Epidermal melanocyte (primary cell): ENCODE measurements around the gene IFNL2.
"Not testable (repeated sequence)": the region's sequence is repeated elsewhere in the genome, so short reads cannot be mapped to it uniquely, and the experiment has no call there.

Experiments
- DNase-seq: peaks from one replicate; pipeline ENCODE4 v3.0.0; 2011; ENCODE audit warnings: low spot score; ENCODE audit not compliant: insufficient read length

Gene IFNL2

DNA sequence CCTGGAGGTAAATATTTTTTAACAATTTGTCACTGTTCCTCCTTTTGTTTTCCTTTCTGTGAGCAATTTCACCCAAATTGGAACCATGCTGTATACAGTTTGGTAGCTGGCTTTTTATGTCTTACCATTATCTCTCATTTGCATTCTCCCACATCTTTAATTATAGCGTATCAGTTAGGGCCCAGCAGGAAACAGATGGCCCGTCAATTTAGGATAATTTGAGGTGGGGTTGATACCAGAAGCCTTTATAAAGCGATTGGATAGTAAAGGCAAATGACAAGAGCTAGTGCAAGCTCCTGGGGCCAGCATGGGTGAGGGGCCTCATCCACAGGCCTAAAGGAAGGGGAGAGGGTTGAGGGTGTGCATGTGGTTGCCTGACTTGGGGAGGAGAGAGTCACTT is 15.7 kb upstream of the IFNL2 start:
- no peak for DNase-seq

DNA sequence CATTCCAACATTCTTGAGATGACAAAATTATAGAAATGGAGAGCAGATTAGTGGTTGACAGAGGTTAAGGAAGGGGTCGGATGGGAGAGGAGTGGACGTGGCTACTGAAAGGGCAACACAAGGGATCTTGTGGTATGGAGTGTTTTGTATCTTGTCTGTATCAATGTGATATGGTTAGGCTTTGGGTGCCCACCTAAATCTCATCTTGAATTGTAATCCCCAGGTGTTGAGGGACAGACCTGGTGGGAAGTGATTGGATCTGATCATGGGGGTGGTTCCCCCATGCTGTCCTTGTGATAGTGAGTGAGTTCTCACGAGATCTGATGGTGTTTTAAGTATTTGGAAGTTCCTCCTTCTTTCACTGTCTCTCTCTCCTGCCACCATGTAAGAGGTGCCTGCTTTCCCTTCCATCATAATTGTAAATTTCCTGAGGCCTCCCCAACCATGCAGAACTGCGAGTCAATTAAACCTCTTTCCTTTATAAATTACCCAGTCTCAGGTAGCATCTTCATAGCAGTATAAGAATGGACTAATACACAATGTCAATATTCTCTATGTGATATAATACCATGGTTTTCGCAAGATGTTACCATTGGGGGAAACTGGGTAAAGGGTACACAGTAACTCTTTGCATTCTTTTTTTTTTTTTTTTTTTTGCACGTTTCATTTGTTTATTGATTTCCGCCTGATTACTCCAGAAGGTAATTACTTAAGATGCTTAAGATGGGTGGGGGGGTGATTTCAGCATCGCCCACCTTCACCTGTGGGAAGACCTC is 14.6 kb upstream of the IFNL2 start:
- no peak for DNase-seq

DNA sequence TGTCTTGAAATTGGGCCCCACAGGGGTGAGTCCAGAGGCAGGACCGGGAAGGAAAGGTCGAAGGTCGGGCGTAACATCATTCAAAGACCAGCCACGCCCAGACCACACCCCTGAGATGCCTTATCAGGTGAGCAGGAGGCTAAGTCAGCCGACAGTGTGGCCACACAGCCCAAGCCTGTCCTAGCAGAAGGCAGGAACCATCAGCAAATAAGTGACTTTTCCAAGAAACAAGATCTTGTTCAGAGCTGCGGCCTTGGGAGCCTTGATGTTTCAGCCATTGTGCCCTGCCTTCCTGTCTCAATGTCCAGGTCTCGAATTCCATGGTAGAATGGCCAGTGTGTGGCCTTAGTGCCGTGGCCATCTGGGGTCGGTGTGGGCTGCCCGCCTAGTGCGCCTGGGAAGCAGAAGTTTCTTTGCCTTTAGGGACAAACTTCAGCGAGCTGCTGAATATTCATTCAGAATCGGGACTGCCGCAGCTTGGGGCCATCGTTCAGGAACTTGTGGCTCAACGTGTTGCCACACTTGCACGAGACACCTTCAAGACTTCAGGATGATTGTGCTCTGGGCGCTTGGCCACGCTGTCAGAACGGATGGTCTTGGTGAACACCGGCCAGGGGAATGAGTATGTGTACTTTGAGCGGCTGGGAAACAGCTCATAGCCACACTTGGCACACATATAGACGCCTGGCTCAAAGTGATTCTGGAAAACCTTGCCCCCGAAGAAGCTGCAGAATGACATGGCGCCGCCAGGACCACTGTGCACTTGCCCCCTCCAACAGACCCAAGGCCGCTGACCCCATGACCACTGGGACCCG is 13.5 kb upstream of the IFNL2 start:
- DNase-seq, result no peak

DNA sequence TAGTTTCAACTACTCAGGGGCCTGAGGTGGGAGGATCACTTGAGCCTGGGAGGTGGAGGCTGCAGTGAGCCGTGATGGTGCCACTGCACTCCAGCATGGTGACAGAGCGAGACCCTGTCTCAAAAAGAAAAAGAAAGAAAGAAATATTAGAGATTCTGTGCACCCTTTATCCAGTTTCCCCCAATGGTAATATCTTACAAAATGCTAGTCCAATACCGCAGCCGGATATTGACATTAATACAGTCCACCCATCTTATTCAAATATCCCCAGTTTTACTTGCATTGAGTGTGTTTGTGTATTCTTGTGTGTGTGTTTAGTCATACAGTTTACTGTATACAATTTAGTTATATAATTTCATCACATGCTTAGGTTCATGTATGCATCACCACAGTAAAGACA is 11.0 kb upstream of the IFNL2 start:
- DNase-seq, result no peak

DNA sequence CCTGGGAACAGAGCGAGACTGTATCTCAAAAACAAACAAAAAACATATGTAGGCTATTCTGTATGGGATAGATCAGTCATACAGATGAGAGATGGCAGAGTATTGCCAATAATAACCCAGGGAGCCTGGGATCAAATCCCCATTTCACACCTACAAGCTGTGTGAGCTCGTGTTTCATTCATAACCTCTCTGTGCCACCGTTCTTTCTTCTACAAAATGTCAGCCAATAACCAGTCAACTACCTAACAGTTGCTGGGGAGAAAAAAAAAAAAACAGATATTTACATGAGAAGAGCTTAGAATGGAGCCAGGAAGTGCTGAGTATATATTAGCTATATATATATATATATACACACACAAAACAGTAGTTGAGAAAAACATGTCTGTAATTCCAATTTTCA is 6.5 kb upstream of the IFNL2 start:
- DNase-seq, result no peak

DNA sequence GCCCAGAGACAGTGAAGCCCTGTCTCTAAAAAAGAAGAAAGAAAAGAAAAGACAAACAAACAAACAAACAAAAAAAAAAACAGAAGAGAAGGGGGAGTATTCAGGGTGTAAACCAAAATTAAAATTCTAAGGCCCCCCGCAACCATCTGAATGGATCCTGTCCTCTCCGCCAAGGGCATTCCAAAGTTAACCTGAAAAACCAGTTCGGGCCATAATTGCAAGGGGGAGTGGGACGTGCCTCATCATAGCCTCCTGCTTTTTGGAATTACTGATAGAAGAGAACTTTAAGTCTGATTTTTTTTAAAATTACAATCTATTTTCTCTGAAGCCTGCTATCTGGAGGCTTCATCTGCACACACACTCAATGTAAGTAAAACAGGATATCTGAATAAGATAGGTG is 5.7 kb upstream of the IFNL2 start:
- no peak for DNase-seq

DNA sequence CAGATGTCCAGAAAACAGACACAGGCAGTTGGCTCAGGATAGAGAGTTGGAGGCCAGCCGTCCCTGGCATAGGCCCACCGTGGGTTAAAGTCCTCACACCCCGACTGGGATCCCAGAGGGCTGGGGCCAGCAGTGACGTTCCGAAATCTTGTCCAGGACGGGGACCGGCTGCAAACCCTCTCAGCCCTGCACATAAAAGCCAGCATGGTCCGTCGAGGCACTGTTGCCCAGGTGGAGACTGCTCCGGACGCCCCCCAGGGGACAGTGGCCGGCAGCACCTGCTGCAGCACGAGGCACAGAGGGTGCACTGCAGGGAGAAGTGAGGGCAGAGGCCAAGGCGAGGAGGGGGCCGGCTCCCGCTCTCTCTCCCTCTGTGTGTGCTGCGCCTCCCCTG is 4.3 kb upstream of the IFNL2 start:
- DNase-seq, result no peak

DNA sequence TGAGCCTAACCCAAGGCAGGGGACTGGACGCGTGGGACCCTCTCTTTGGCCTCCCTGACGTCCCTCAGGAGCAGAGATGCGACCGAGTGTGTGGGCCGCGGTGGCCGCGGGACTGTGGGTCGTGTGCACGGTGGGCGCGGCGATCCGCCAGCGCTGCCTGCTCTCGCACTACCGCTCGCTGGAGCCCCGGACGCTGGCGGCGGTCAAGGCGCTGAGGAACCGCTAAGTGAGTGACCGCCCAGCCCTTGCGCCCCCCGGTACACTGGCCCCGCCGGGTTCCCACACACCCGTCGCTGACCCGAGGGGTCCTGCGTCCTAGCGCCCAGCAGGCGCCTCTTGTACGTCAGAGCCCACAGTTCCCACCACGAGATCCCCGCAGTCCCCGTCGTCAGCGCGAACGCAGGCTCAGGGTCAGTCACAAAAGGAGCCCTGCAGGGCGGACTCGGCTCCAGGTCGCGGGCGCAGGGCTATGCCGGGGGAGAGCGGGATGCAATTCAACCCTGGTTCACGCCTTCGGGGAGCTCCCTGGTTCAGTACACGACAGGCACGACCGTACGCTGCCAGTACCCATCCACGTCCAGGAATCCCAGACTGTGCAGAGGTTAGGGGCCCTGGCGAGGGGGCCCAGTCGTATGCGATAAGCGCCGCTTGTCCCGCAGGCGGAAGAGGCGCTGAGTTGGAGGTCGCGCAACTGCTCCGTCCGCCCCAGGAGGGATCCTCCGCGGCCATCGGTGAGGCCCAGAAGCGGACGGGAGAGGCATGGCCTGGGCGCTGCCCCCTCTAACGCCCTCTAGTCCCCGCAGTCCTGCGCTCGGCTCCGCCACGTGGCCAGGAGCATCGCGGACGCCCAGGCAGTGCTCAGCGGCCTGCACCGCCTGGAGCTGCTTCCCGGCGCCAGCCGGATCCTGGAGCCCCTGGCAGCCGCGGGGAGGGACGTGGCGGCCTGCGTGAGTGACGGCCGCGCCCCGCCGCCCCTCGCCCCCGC is 3.6 kb upstream of the IFNL2 start:
- no peak for DNase-seq

DNA sequence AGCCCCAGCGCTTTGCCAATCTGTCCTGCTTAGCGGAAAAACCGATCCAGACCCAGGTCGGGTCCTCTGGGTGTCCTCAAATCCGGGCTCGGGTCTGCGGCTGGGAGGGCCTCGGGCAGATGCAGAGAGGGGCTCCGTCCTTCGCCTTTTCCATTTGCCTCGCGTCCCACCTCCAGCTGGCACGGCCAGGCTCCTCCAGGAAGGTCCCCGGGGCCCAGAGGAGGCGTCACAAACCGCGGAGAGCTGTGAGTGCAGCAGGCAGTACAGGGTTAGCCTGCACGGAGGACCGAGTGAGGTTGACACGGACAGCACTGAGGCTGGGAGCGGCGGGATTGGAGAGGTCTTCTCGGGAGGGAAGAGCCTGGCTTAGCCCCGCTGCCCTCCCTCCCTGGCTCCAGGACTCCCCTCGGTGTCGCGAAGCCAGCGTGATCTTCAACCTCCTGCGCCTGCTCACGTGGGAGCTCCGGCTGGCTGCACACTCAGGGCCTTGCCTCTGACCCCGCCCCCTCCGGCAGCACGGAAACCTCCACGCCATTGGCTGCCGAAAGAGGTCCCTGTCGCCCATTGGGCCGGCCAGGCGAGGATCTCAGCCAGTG is 2.8 kb upstream of the IFNL2 start:
- DNase-seq, result no peak

DNA sequence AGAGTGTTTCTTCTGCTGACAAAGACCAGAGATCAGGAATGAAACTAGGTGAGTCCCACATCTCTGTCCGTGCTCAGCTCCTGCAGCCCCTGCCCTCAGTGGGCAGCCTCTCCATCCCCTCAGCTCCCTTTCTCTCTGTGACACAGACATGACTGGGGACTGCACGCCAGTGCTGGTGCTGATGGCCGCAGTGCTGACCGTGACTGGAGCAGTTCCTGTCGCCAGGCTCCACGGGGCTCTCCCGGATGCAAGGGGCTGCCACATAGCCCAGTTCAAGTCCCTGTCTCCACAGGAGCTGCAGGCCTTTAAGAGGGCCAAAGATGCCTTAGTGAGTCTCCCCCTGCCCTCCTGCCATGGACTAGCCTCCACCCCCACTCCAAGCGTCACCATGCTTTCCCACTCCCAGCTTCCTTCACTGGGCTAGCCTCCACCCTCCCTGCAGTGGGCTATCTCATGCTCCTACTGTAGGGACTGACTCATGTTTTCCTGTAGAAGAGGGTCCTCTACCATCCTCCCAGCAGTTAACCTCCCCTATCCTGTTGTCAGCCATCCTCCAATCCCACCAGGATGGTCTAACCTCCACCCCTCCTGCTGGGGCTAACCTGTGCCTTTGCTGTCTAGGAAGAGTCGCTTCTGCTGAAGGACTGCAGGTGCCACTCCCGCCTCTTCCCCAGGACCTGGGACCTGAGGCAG is 481 bp downstream of the IFNL2 start:
- not testable (repeated sequence) for DNase-seq

DNA sequence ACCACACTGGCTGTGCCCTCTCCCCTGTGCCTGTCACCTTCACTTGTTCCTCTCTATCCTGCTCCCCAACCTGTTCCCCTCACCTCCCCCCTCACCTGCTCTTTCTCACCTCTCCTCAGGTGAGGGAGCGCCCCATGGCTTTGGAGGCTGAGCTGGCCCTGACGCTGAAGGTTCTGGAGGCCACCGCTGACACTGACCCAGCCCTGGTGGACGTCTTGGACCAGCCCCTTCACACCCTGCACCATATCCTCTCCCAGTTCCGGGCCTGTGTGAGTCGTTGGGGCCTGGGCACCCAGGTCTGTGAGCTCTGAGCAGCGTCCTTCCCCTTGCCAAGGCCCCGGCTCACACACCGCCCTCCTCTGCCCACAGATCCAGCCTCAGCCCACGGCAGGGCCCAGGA is 1.2 kb downstream of the IFNL2 start:
- DNase-seq, result not testable (repeated sequence)

DNA sequence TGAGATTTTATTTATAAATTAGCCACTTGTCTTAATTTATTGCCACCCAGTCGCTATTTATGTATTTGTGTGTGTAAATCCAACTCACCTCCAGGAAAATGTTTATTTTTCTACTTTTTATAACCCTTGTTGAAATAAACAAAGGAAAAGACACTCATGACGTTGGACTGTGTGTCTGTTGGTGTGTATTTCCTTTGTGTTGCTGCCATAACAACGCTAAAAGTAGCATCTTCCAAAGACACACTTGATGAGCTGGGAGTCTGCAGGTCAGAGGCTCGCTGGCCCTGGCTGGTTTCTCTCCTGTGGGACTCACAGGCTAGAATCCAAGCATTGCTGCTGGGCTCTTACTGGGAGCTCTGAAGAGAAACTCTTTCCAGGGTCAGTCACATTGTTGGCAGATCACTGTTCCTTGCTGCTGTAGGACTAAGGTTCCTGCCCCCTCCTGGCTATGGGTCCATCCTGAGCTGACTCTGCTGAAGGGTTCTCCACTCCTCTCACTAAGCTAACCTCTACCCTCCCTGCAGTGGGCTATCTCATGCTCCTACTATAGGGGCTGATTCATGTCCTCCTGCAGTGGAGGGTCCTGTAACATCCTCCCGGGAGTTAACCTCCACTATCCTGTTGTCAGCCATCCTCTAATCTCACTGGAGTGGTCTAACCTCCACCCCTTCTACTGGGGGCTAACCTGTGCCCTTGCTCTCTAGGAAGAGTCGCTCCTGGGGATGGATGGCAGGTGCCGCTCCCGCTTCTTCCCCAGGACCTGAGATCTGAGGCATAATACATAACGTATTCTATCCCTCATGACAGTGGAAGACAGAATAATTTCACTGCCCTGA is 2.1 kb downstream of the IFNL2 start:
- no peak for DNase-seq

DNA sequence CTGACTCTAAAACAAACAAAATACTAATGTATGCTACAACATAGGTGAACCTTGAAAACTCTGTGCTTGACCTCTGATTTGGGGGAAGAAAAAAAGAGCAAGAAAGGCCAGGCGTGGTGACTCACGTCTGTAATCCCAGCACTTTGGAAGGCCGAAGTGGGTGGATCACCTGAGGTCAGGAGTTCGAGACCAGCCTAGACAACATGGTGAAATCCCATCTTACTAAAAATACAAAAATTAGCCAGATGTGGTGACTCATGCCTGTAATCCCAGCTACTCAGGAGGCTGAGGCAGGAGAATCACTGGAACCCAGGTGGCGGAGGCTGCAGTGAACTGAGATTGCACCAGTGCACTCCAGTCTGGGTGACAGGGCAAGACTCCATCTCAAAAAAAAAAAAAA is 5.7 kb downstream of the IFNL2 start:
- DNase-seq, result not testable (repeated sequence)

DNA sequence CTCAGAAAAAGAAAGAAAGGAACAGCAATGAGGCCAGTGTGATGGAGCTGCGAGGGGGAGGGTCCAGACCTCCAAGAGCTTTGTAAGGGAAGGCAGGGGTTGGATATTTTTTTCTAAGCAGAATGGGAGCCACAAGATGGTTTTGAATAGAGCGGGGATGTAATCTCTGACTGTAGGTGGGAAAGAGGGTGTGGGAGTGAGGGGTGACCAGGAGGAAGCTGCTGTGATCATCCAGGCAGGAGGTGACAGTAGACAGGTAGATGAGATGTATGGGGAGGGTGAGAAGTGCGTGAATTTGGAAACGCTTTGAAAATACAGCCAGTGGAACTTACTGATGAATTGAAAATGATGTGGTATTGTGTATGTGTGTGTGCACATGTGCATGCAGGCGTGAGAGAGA is 7.4 kb downstream of the IFNL2 start:
- no peak for DNase-seq

DNA sequence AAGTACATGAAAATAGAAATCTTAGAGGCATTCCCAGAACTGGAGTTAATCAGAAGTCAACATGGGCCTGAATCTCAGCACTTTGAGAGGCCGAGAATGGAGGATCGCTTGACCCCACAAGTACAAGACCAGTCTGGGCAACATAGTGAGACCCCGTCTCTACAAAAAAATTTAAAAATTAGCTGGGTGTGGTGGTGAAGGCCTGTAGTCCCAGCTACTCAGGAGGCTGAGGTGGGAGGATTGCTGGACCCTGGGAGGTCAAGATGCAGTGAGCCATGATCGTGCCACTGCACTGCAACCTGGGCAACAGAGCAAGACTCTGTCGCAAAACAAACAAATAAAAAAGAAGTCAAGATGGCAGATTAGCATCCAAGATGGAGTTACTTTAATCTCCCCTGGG is 8.5 kb downstream of the IFNL2 start:
- DNase-seq, result no peak

DNA sequence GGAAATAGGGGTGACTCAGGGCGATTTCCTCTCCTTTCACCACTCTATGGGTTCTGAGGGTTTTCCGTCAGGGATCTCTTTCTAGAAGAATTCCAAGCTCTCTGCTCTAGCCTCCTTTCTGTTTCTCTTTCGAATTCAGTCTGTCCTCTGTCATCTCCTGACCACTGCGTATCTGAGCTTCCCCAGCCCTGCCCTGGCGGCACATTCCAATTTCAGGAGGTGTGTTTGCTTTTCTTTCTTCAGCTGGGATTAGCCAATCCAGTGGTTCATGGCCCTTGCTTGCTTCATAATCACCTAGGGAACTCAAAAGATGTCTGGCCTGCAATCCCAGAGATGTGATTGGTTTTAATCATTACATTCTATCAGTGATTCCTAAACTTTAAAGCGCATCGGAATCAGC is 9.4 kb downstream of the IFNL2 start:
- no peak for DNase-seq

DNA sequence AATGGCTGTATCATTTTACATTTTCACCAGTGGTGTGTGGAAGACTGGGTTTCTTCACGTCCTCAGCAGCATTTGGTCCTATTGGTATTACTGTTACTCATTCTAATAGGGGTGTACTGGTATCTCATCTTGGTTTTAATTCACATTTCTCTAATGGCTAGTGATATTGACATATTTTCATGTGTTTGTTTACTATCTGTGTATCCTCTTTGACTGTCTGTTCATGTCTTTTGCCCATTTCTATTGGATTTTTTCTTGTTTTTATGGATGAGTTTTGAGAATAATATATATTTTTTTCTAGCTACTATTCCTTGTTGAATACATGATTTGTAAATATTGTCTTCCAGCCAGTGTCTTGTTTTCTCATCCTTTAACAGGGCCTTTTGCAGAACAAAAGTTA is 13.8 kb downstream of the IFNL2 start:
- no peak for DNase-seq

DNA sequence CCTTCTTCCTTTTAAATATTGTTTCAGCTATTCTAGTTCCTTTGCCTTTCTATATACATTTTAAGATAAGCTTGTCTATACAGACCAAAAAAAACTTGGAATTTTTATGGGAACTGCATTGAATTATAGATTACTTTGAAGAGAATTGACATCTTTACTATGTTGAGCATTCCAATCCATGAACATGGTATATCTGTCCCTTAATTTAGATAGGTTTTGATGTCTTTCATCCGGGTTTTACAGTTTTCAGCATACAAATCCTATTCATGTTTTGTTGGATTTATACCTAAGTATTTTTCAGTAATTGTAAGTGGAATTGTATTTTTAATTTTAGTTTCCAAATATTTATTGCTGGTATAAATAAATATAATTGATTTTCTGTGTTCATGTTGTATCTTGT is 15.8 kb downstream of the IFNL2 start:
- no peak for DNase-seq

DNA sequence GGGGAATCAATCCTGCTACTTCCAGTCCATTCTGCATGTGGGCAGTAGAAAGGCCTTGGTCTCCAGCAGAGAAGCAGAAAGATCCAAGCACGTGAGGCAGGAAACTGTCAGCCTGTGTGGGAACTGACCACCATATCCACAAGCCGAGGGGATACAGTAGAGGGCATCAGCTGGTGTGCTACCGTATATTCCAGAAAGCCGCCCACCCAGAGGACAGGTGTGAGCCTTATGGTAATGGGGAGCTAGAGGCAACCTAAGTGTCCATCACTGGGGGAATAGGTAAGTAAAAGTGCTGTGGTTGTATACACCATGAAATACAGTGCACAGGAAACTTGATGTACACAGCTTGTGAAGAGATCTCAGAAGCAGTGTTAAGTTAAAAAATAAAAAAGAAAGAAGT is 25.2 kb downstream of the IFNL2 start:
- DNase-seq, result no peak
